GM21529 (cell line): ENCODE data around the gene IRF2BP2.
"Not testable (repeated sequence)": the region's sequence is repeated elsewhere in the genome, so short reads cannot be mapped to it uniquely, and the experiment has no call there.

Source experiments
- ATAC-seq: cut with Tn5 transposase; IDR thresholded peaks from one replicate; pipeline ENCODE4 v1.9.1; 2021; ENCODE audit not compliant: unreplicated experiment

Gene IRF2BP2

DNA sequence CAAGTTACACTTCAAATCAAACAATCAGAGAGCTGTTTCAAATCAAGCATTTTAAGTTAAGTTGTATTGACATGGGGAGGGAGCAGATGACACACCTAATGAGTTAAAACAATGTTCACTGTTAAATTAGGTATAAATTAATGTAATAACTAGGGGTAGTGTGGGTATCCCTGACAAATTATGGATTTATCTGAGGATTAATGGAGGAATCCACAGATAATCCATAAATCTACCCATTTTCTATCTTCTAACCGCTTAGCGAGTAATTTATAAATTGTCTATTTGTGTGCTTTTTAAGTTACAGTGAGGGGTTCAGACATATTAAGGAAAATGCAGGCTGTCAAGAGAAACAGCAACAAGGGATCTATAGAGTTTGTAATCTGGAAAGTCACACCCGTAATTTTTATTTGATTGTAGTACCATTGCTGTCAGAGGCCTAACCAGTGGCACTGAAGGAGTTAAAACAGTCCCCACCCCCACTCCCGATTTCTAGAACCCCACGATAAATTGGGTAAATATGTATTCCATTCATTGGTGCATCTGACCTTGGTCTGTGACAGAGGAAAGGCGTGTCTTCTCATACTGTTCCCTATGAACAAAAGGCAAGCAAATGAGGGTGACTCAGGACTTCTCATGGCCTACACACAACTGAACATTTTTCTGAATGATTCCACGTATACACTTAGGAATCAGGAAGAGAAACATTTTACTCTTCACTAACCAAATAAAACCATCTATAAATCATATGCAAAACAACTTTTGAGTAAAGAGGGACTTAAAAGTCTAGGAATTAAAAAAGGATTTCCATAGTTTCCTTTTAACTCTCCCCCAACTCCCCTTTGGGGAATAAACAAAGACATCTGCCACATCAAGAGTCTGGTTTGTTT, 7.4 kb downstream of the IRF2BP2 start:
- no peak for ATAC-seq

DNA sequence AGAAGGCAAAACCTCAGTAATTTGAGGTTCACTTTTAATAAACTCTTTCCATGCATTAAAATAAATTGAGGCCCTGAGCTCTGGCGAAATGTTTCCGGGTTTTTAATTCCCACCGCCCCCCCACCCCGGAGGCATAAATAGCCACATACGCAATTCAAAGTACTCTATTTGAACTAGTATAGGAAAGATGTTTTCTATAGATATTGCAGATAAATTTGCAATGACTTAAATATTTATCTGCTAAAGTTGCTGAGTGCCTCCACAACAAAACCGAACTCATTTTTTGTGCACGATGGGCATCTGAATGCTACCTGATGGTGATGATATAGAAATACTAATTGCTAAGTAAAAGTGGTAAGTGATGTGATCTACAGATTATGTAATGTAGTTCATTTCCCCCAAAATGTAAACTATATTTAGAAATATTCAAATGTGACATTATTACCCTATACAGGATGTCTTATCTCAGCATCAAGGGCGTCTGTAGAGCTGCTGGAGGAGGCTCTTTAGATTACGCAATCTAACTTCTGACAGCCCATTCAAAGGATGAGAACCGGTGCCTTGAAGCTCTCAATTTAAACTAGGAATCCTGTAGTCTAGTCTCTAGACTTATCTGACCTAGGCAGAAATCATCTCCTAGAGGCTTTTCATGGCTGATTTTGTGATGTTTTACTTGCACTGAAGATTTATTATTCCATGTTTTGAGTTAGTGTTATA, 8.5 kb downstream of the IRF2BP2 start:
- peak; percentile 21 for ATAC-seq

DNA sequence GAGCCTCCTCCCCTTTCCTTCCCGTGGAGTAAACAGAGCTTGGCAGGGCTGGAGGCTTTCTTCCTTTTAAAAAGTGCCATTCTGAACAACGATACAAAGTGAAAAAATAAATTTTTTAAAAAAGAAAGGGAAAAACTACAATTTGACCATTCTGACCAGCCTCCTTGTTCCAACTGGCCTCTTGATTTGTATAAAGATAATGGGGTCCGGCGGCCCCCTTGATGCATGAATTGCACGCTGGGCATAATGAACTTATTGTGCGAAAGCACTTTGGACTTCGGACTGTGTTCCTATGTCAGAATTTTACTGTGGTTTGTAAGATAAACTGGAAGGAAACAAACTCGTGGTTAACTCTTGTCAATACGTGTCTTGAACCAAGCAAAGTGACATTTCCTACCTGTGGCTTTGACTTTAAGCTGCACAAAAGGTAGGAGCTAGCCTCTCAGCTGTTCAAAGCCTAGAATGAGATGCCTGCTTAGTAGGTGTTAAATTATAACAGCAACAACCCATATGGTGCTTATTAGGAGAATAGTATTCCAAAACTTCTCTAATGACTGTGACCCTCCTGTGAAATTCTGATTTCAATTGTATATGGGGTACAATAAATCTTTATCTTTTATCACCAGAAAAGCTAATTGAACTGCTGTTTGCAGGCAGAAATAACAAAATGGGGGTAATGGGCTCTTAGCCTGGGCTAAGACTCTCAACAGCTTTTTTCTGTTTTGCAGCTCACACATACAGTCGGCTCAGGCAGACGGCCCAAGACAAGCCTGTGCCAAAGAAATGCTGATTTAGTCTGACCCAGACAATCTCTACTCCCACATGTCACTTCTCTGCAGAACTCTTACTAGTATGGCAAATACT, 9.3 kb downstream of the IRF2BP2 start:
- ATAC-seq: no peak

DNA sequence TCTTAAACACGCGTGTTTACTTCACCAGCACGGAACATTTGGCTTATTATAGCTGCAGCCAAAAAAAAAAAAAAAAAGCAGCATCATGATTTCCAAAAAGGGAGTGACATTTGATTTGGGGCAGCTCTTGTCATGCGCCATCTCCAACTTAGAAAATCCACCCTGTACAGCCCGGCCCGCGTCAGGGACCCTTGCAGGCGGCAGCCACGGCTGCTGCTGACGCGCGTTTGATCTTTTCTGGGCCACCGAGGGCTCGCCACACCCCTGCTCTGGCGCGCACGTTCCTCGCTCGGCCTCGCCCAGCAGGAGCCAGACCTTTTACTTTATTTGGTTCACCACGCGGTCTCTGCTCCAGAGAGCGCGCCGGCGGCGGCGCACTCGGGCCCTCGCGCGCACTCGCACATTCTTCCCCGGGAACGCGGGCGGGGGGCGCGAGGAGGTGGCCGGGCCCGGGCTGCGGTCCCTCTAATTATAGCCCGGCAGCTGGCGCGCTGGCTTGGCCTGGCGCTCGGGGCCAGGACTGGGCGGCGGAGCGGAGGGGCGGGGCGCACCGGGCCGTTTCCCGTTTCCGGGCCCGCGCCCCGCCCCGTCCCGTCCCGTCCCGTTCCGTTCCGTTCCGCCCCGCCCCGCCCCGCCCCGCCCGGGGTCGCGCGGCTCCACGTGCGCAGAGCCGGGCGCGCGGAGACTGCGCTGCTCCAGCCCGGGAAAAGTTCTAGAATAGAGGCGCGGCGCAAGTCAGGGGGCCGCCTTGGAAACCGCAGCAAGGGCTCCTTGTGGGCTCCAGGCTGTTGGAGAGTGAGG, 10.2 kb downstream of the IRF2BP2 start:
- peak; percentile 65 for ATAC-seq

DNA sequence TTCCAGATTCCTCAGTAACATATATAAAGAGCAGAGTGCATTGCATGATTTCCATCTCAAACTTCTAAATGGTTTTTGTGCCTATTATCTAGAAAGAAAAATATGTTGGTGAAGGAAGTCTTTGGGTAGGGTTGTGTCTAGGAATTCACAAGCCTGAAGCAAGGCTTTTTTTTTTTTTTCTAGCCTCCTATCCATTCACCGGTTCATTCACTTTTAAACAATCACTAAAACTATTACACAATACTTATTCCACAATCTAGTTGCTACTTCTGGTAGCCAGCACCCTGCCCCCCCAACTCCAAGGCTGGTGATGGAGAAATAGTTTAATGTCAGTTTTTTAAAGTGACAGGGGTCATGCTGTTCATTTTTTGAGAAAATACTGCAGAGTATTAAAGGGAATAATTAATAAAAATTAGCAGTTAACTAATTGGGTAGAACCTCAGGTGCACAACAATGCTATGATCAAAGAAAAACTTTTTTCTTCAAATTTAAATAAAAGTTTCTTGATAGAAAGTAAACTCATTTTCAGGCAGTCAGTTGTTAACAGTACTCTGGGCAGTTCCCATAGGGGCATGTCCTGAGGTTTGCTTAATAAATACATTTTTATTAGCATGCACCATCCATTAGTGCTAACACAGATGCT, 10.9 kb downstream of the IRF2BP2 start:
- ATAC-seq: no peak

DNA sequence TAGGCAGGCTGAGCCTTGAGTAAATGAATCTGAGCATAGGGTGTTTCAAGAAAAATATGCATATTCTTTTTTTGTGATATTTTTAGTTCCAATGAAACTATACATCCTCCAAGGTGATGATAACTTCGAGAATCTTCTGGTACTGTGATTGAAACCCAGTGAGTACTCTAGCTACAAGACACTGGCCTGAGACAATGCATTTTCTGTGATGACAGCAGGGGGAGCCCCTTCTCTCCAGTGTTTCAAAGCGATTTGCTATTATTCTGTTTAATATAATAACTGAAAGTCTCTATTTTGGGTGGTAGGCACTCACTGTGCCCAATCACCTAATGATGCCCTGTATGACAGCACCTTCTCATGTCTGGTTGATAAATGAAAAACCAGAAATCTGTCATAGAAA, 12.1 kb downstream of the IRF2BP2 start:
- ATAC-seq: no peak

DNA sequence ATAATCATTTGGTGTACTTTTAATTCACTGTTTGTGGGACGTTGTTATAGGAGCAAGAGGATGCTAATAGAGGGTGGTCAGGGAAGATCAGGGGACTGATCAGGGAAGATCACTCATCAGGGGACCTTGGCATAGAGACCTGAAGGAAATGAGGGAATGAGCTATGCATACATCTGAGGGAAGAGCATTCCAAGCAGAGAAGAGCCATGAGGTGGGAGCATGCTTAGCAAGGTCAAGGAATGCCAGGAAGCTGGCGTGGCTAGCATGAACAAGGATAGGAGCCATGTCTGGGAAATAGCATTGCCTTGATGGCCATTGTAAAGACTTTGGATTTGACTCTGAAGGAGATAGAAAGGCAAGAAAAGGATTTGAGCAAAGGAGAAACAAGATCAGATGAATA, 14.1 kb downstream of the IRF2BP2 start:
- ATAC-seq: no peak

DNA sequence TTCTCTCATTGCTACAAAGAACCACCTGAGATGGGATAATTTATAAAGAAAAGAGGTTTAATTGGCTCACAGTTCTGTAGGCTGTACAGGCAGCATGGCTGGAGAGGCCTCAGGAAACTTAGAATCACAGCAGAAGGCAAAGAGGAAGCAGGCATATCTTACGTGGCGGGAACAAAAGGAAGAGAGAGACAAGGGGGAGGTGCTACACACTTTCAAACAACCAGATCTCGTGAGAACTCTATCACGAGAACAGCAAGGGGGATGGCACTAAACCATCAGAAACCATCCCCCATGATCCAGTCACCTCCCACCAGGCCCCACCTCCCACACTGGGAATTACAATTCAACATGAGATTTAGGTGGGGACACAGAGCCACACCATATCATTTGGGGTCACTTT, 15.4 kb downstream of the IRF2BP2 start:
- not testable (repeated sequence) for ATAC-seq

DNA sequence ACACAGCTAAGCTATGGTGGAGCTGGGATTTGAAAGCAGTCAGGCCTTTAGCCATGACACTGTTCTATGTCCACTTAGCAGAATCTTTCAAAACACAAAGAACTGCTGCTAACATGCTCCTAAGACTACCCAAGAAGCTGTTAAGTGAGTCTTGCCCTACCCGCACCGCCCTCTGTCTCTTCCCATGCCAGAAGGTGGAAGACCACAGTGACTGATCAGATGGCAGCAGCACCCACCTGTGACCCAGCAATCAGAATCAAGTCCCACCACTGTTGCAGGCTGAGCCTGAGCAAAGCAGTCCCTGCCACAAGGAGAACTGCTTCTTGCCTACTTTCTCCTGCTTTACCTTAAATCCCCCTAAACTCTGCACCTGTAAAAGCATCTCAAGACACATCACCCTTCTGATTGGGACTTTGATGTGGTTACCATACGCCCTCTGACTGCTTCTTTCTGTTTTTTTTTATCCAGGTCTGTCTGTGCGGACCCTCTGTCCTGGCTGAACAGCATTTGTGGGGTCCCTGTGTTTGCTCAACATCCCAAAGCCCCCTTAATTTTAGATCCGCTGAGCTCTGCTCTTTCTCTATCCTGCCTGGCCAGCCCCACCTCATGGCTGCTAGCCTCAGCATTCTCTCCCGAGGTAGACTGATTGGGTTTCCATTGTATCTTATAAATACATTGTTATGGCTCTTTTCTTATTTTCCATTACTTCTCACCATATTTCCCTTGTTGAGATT, 16.0 kb downstream of the IRF2BP2 start:
- ATAC-seq: no peak

DNA sequence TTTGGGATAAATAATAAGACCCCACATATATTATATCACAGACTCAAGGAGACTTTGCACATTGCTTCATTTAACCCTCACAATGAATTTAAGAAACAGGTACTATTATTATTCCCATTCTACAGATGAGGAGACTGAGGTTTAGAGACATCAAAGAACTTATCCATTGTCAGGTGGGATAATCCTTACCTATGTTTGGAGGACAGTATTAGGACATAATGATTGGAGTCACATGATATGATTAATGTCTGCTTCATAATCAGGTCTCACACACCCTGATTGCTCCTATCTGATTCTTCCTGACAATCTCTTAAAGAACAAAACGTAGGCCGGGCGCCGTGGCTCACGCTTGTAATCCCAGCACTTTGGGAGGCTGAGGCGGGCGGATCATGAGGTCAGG, 16.9 kb downstream of the IRF2BP2 start:
- no peak for ATAC-seq

DNA sequence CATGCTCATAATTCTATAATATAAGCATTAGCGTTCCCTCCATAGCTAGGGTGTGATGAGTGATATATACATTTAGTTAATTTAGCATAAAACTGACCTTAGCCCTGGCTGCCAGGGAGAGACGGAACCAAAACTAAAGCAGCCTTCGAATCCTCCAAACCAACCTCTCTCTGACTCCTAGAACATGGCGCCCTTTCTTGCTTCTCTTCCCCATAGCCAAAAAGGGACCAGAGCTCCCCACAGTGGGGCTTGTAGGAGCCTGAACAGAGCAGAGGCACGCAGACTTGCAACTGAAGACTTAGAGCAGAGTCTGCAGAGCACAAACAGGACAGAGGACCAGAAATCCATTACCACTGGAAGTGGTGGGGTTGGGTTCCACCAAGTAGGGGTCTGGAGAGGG, 17.7 kb downstream of the IRF2BP2 start:
- ATAC-seq: no peak

DNA sequence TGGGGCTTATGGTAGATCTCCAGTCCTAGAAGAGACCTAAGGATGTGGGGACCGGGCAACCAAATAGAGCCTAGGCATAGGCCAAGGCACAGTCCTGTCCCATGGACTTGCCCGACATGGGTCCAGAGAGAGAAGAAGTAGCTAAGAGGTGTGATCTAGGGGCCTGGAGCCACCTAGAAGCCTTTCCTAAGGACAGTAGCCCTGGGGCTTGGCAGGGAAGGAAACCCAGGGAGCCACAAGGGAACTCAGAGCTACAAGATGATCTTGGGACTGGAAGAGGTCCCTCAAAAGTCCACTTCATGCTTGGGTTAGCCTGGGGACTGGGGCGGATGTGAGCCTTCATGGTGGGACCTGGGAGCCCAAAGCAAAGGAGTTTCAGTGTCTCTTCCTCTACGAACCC, 18.8 kb downstream of the IRF2BP2 start:
- ATAC-seq: no peak

DNA sequence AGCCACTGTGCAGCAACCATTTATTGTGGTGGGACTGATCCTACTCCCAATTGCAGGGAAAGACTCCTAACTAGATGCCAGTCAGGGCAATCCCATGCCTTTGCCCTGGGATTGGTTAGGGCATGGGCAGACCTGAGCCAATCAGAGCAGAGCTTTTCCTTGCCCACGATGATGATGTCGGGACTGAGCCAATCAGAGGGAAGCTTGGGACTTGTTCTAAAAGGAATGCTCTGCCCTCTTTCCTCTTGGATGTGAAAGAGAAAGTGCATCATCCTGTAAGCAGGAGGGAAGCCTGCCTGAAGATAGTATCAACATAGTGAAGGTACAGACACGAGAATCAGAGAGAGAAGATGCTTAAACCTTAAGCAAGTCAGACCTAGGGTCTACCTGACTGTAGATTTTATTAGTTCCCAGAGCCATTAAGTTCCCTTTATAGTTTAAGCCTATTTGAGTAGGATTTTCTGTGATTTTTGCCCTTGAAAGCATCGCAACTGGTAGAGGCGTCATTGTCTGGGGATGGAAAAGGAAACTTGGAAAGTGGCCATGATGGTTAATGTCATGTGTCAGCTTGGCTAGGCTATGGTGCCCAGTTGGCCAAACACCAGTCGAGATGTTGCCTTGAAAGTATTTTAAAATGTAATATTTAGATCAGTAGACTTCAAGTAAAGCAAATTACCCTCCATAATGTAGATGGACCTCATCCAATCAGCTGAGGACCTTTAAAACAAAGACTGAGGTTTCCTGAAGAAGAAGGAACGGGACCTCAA, 19.9 kb downstream of the IRF2BP2 start:
- ATAC-seq: no peak

DNA sequence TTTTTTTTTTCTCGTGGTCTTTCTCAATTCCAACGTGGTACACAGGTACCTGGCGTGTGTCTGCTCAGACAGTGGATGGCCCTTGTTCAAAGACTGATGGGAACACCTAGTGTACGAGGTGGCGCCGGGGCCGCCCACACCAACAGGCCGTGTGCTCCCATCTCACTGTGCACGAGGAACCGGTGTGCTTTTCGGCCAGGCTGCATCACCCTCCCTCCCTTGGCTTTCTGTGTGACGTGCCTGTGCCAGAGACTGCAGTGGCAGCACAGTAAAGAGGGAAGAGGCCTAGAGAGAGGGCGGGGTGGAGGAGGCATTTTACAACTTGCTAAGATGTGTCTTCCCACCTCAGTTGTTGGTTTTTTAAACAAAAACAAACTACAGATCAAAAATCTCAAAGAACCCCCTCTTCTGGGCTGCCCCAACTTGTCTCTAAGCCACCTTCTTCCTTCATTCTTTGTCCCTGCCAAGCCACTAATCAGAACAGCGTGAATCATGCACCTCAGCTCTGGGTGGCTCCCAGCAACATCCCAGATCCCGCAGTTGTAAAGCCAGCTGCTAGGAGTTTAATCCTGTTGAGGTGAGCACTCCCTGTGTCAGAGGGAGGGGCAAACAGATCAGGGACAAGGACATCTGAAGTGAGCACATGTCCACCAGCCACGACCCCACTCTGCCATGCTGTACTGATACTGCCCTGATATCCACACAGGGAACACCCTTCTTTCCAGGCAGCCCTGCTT, 20.7 kb downstream of the IRF2BP2 start:
- no peak for ATAC-seq

DNA sequence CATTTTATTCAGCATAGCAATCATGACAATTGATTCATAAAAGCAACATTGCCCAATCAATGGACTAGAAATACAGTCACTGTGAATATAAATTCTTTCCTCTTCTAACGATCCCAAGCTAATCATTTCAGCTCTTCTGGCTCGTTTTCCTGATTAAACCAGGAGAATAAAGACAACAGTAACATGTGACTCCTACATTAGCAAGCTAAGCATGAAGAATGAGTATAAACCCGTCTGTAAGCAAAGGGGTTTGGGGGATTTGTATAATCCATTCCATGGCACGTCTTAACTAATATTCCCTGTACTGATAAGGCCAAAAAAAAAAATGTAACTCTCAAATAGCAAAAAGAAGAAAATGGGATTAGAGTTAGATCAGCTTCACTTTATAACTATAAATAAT, 21.6 kb downstream of the IRF2BP2 start:
- ATAC-seq: no peak

DNA sequence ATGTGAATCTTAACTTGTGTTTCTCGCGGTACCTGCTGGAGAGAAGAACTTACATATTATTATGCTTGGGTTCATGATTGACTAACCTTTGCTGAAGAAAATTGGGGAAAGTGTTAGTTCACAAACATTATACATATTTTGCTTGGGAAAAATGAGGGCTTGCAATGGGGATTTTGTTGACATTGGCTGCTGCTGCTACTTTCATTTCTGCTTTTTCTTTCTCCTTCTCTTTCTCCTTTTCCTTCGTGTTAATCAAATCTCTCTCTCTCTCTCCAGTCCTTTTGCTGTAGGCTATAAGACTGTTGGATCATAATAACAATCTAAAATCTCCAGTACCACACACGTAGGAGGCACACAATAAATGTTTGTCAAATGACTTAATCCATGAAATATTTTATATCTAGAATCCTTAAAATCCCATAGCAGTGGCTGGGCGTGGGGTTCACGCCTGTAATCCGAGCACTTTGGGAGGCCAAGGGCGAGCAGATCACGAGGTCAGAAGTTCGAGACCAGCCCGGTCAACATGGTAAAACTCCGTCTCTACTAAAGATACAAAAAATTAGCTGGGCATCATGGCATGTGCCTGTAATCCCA, 23.0 kb downstream of the IRF2BP2 start:
- no peak for ATAC-seq

DNA sequence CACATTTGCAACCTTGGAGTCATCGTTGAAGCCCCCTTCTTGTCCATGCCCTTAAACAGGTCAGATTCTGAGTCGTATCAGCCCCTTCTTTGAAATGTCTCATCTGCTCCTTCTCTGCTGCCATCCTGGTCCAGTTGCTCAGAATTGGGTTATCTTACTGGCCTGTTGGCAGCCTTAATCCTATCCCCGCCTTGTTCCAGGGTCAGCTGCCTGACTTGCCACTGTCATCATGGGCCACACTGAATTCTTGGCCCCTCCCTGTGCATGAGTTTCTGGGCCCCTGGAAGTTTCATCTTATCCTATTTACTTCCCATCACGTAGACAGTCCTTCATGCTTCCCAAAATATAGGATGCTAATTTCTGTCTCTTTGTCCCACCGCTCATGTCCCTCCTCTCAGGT, 23.7 kb downstream of the IRF2BP2 start:
- no peak for ATAC-seq
